CD14-positive monocyte (primary cell): ENCODE results near the gene NOSIP. TPM values are rescaled to one million over a fixed set of nuclear protein-coding genes. Genes with fewer than 3 reads are reported as not detected.

ENCODE experiments used
- DNase-seq, 3 donors: peaks; one replicate each; pipeline ENCODE4 v3.0.0-alpha.2; 2011 to 2022
- H2AFZ ChIP-seq: 2 replicates; pipeline ENCODE4 v1.6.0; 2012; ENCODE audit warnings: mild to moderate bottlenecking, low read depth, low read length, inconsistent platforms; ENCODE audit not compliant: insufficient read depth, poor library complexity, severe bottlenecking
- H3K27ac ChIP-seq, 2 donors: 1 replicate in 1 of 2; 2 replicates in 1 of 2; pipeline ENCODE4 v1.5.1; 2012 to 2013; ENCODE audit warnings: low read length in 2 of 2, control low read depth in 1 of 2, inconsistent platforms in 1 of 2, low read depth in 1 of 2, mild to moderate bottlenecking in 1 of 2
- H3K27me3 ChIP-seq, 2 donors: one replicate each; pipeline versions ENCODE4 v1.6.0 to v1.6.1; 2011 to 2013; ENCODE audit warnings: low read length in 2 of 2; ENCODE audit not compliant: control insufficient read depth in 2 of 2, insufficient read depth in 2 of 2
- H3K36me3 ChIP-seq, 2 donors: replicated peaks in 1 of 2; 1 replicate in 1 of 2; 2 replicates in 1 of 2; pipeline versions ENCODE4 v1.5.1 to v1.6.1; 2012 to 2013; ENCODE audit warnings: low read length in 2 of 2, control low read depth in 1 of 2, inconsistent platforms in 1 of 2, mild to moderate bottlenecking in 1 of 2; ENCODE audit not compliant: insufficient read depth in 2 of 2, control insufficient read depth in 1 of 2
- H3K4me1 ChIP-seq, 2 donors: 1 replicate in 1 of 2; 2 replicates in 1 of 2; pipeline versions ENCODE4 v1.5.1 to v1.6.1; 2012 to 2013; ENCODE audit warnings: low read length in 2 of 2, control low read depth in 1 of 2, inconsistent platforms in 1 of 2, mild to moderate bottlenecking in 1 of 2, moderate library complexity in 1 of 2; ENCODE audit not compliant: insufficient read depth in 2 of 2, control insufficient read depth in 1 of 2
- H3K4me2 ChIP-seq: replicated peaks from 2 replicates; pipeline ENCODE3; 2012; ENCODE audit warnings: low read length, moderate library complexity, mild to moderate bottlenecking; ENCODE audit not compliant: poor library complexity, severe bottlenecking; ENCODE audit errors: extremely low read depth
- H3K4me3 ChIP-seq, 3 experiments: fragments of 200-600 bp in 1 of 3; sonication (generic) in 1 of 3; replicated peaks in 1 of 3; 1 replicate in 2 of 3; 2 replicates in 1 of 3; pipeline ENCODE4 v1.5.1; 2011 to 2013; ENCODE audit warnings: low read length in 3 of 3, mild to moderate bottlenecking in 3 of 3, control low read depth in 2 of 3, low read depth in 2 of 3, inconsistent platforms in 1 of 3, moderate library complexity in 1 of 3
- H3K79me2 ChIP-seq: 2 replicates; pipeline ENCODE4 v1.6.0; 2012; ENCODE audit warnings: mild to moderate bottlenecking, control low read depth, inconsistent platforms, low read length, moderate library complexity; ENCODE audit not compliant: insufficient read depth
- H3K9ac ChIP-seq: 2 replicates; pipeline ENCODE4 v1.6.0; 2017; ENCODE audit warnings: low read length, mild to moderate bottlenecking; ENCODE audit not compliant: insufficient read depth, poor library complexity, severe bottlenecking
- H3K9me3 ChIP-seq, 2 donors: replicated peaks in 1 of 2; 1 replicate in 1 of 2; 2 replicates in 1 of 2; pipeline versions ENCODE4 v1.5.1 to v1.6.1; 2012 to 2013; ENCODE audit warnings: low read length in 2 of 2, control low read depth in 1 of 2; ENCODE audit not compliant: control insufficient read depth in 1 of 2, insufficient read depth in 1 of 2
- H4K20me1 ChIP-seq: 2 replicates; pipeline ENCODE4 v1.6.0; 2012; ENCODE audit warnings: mild to moderate bottlenecking, low read length, control low read depth, moderate library complexity; ENCODE audit not compliant: insufficient read depth
- H3K27ac Mint-ChIP-seq, 7 donors: one replicate each; pipeline ENCODE4 v1.8.0; 2020; ENCODE audit warnings: mild to moderate bottlenecking in 7 of 7, mixed read lengths in 7 of 7, moderate library complexity in 6 of 7, inconsistent platforms in 2 of 7
- H3K27me3 Mint-ChIP-seq, 3 donors: one replicate each; pipeline ENCODE4 v1.8.0; 2021 to 2022; ENCODE audit warnings: low read depth in 3 of 3, mild to moderate bottlenecking in 3 of 3, mixed read lengths in 3 of 3, moderate library complexity in 3 of 3, inconsistent platforms in 1 of 3
- H3K36me3 Mint-ChIP-seq, 2 donors: one replicate each; pipeline ENCODE4 v1.8.0; 2020; ENCODE audit warnings: mixed read lengths in 2 of 2, inconsistent platforms in 1 of 2, mild to moderate bottlenecking in 1 of 2
- H3K4me1 Mint-ChIP-seq: one replicate; pipeline ENCODE4 v1.8.0; 2020; ENCODE audit warnings: mild to moderate bottlenecking, mixed read lengths
- H3K4me3 Mint-ChIP-seq, 2 donors: one replicate each; pipeline ENCODE4 v1.8.0; 2020; ENCODE audit warnings: mild to moderate bottlenecking in 2 of 2, mixed read lengths in 2 of 2, moderate library complexity in 1 of 2
- H3K9me3 Mint-ChIP-seq, 7 donors: one replicate each; pipeline ENCODE4 v1.8.0; 2020 to 2022; ENCODE audit warnings: mixed read lengths in 7 of 7, mild to moderate bottlenecking in 6 of 7, moderate library complexity in 6 of 7, inconsistent platforms in 2 of 7
- WGBS: methylation state at CpG from one replicate; pipeline ENCODE4 v1.1.5; 2013; ENCODE audit warnings: missing lambda C conversion rate; ENCODE audit not compliant: insufficient coverage; 5-methylcytosine and 5-hydroxymethylcytosine counted together
- intact Hi-C, 2 donors: fragments of 100-400 bp; cut with micrococcal nuclease; formaldehyde crosslinking; loops; one replicate each; pipeline versions ENCODE4 v1.15.0 to v1.15.1; 2023
- polyA plus RNA-seq, 3 donors: library from polyadenylated mRNA; depleted of rRNA in 1 of 3; unstranded in 2 of 3; stranded (reverse) in 1 of 3; fragments of 300-500 nt in 2 of 3; fragments of >200 nt in 1 of 3; fragmentation: Illumina TruSeq in 2 of 3; gene quantifications; 1 replicate in 2 of 3; 2 replicates in 1 of 3; pipeline ENCODE4 v1.2.3, GENCODE V29; 2012 to 2021
- TF ChIP-seq, protein P1 (sequence below): fragments of 200-600 bp; IDR thresholded peaks from one replicate; pipeline ENCODE4 v1.8.0; 2022; ENCODE audit warnings: antibody characterized with exemption, mild to moderate bottlenecking

The NOSIP gene
- polyA plus RNA-seq, 3 donors: 63.4 to 120 (median 96.4) TPM

DNA sequence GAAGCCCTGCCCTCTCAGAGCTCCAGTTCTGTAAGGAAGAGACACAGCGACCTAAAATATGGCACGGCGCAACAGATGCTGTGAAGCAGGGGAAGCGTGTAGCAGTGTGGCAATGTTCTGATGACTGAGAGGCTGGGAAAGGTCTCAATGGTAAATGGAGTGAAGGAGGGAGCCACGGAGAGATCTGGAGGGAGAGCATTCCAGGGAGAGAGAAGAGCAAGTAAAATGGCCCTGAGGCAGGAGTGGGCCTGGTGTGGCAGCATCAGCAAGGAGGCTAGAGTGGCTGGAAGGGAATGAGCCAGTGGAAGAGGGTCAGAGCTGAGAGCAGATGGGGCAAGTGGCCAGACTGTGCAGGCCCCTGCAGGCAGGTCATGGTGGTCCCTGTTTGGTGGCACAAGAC lies 36.2 kb downstream of the NOSIP start:
- TF ChIP-seq, protein P1, sequence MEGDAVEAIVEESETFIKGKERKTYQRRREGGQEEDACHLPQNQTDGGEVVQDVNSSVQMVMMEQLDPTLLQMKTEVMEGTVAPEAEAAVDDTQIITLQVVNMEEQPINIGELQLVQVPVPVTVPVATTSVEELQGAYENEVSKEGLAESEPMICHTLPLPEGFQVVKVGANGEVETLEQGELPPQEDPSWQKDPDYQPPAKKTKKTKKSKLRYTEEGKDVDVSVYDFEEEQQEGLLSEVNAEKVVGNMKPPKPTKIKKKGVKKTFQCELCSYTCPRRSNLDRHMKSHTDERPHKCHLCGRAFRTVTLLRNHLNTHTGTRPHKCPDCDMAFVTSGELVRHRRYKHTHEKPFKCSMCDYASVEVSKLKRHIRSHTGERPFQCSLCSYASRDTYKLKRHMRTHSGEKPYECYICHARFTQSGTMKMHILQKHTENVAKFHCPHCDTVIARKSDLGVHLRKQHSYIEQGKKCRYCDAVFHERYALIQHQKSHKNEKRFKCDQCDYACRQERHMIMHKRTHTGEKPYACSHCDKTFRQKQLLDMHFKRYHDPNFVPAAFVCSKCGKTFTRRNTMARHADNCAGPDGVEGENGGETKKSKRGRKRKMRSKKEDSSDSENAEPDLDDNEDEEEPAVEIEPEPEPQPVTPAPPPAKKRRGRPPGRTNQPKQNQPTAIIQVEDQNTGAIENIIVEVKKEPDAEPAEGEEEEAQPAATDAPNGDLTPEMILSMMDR: no peak
- no peak overlapping the region for H2AFZ ChIP-seq
- H3K4me1 ChIP-seq: peaks cover 0 to 15% of the 10 kb centered on the region in 2 donors
- no peak overlapping the region for H3K4me3 Mint-ChIP-seq
- no peak for DNase-seq
- H3K36me3 ChIP-seq: peaks cover 28 to 41% of the 10 kb centered on the region in 2 donors
- H3K4me1 Mint-ChIP-seq: peaks cover 11% of the 10 kb centered on the region
- no peak overlapping the region for H3K4me2 ChIP-seq
- no peak overlapping the region for H3K9ac ChIP-seq
- H3K9me3 ChIP-seq: no peaks in the 10 kb centered on the region
- peaks cover 2 to 5% (median 5%) of the 10 kb centered on the region in 3 donors for H3K27me3 Mint-ChIP-seq
- peak overlapping the region; percentile 16 to 70 (median 64) for H3K27ac Mint-ChIP-seq
- H3K9me3 Mint-ChIP-seq: peaks cover 0 to 4% (median 0%) of the 10 kb centered on the region in 7 donors
- H3K27me3 ChIP-seq: no peaks in the 10 kb centered on the region
- H4K20me1 ChIP-seq: no peaks in the 10 kb centered on the region
- intact Hi-C loops: no loop called here
- no peaks in the 10 kb centered on the region for H3K79me2 ChIP-seq
- H3K27ac ChIP-seq: peak overlapping the region in 1 of 2 donors; percentile 26
- no peak overlapping the region for H3K4me3 ChIP-seq
- WGBS: 54% methylated on average over 2 of the region's 5 CpGs
- H3K36me3 Mint-ChIP-seq: peaks cover 36 to 65% of the 10 kb centered on the region in 2 donors

GRCh38 chr19:49543032-49543431 lies 37.3 kb downstream of the NOSIP start:
- H3K4me1 Mint-ChIP-seq: peaks cover 11% of the 10 kb centered on the region
- H3K36me3 ChIP-seq: peaks cover 37 to 53% of the 10 kb centered on the region in 2 donors
- TF ChIP-seq, protein P1: no peak
- no peak overlapping the region for H2AFZ ChIP-seq
- no peaks in the 10 kb centered on the region for H3K27me3 ChIP-seq
- no peaks in the 10 kb centered on the region for H3K9me3 ChIP-seq
- no peak overlapping the region for H3K27ac ChIP-seq
- H3K4me2 ChIP-seq: no peak overlapping the region
- H3K4me1 ChIP-seq: peaks cover 1 to 19% of the 10 kb centered on the region in 2 donors
- intact Hi-C loops: no loop called here
- no peak for DNase-seq
- H4K20me1 ChIP-seq: no peaks in the 10 kb centered on the region
- peaks cover 0 to 5% (median 4%) of the 10 kb centered on the region in 3 donors for H3K27me3 Mint-ChIP-seq
- no peaks in the 10 kb centered on the region for H3K9me3 Mint-ChIP-seq
- no peak overlapping the region for H3K9ac ChIP-seq
- no peaks in the 10 kb centered on the region for H3K79me2 ChIP-seq
- no peak overlapping the region for H3K27ac Mint-ChIP-seq
- no peak overlapping the region for H3K4me3 ChIP-seq
- no peak overlapping the region for H3K4me3 Mint-ChIP-seq
- peaks cover 43 to 65% of the 10 kb centered on the region in 2 donors for H3K36me3 Mint-ChIP-seq
- 91% methylated on average over 11 of the region's 14 CpGs for WGBS
